ENCODE data around the gene NR1D2. TPM values are rescaled to one million over a fixed set of nuclear protein-coding genes. Genes with fewer than 3 reads are reported as not detected.

Gene NR1D2
- total RNA-seq, 1 experiment from 2014 or later: 8.7 TPM

DNA sequence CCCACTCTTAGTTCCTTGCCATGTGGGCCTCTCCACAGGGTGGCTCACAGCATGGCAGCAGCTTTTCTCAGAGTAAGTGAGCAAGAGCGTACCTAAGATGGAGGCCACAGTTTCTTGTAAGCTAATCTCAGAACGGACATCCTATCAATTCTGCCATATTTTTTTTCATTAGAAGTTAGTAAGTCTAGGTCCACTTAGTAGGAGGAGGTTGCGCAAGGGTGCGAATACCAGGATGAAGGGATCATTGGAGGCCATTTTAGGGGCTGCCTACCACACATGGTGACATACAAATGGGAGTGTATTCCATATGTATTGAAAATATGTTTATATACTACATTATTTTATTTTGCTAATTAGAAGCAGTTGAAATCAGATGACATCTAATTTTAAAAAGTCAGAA, 31.5 kb downstream of the NR1D2 start:
- Histone ChIP-seq H3K9me3 (ENCODE audit: low read depth, low read length, poor library complexity, severe bottlenecking) (no peaks in the 10 kb centered on the region), H3K4me3 (ENCODE audit: low read depth, low read length, poor library complexity, severe bottlenecking) (no peak overlapping the region), H3K4me1 (ENCODE audit: insufficient read depth, low read length, poor library complexity, severe bottlenecking) (no peaks in the 10 kb centered on the region), H3K36me3 (ENCODE audit: insufficient read depth, low read length, poor library complexity, severe bottlenecking) (no peaks in the 10 kb centered on the region), H3K27ac (ENCODE audit: low read depth, low read length, poor library complexity, severe bottlenecking) (no peak overlapping the region), H3K27me3 (replicated peaks; ENCODE audit: insufficient read depth, low read depth, low read length, poor library complexity) (no peaks in the 10 kb centered on the region)
- ChIA-PET CTCF (no interaction called here), POLR2A (ENCODE audit: low non-redundant PET) (no interaction called here)
- no TSS peak for BruUV-seq (replicated peaks)
- TF ChIP-seq EZH2 (IDR thresholded peaks at IDR 0.05; ENCODE audit: borderline replicate concordance, low read depth, low read length, poor library complexity, severe bottlenecking) (no peak), CTCF (conservative IDR thresholded peaks at IDR 0.05; ENCODE audit: low read depth, low read length) (no peak)
- DNase-seq (ENCODE audit: low spot score): no peak
- intact Hi-C loops (cut with micrococcal nuclease; ENCODE audit: unreplicated experiment): no loop called here

DNA sequence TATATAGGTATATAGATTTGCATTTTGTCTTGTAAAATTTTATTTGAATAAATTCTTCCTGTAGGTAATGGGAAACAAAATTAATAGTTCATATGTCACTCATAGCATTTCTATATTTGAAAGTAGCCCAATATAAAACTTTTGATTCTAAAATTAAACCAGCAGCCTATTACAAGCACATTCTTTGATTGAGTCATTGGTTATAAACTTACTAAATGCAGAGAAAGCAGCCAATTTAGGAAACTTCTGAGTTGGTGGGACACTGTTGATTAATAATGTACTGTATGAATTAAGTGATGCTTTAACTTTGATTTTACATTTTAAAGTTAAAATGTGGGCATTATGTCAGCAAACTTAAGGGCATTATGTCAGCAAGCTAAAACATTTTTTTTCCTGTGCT, 34.5 kb downstream of the NR1D2 start:
- DNase-seq (ENCODE audit: low spot score): no peak
- H3K27ac ChIP-seq (ENCODE audit: low read depth, low read length, poor library complexity, severe bottlenecking): no peak overlapping the region
- ChIA-PET CTCF (no interaction called here), POLR2A (ENCODE audit: low non-redundant PET) (no interaction called here)
- no peak overlapping the region for H3K4me3 ChIP-seq (ENCODE audit: low read depth, low read length, poor library complexity, severe bottlenecking)
- H3K27me3 ChIP-seq (replicated peaks; ENCODE audit: insufficient read depth, low read depth, low read length, poor library complexity): no peaks in the 10 kb centered on the region
- TSS peak; percentile 39 for BruUV-seq (replicated peaks)
- TF ChIP-seq EZH2 (IDR thresholded peaks at IDR 0.05; ENCODE audit: borderline replicate concordance, low read depth, low read length, poor library complexity, severe bottlenecking) (no peak), CTCF (conservative IDR thresholded peaks at IDR 0.05; ENCODE audit: low read depth, low read length) (no peak)
- intact Hi-C loops (cut with micrococcal nuclease; ENCODE audit: unreplicated experiment): no loop called here
- H3K9me3 ChIP-seq (ENCODE audit: low read depth, low read length, poor library complexity, severe bottlenecking): no peaks in the 10 kb centered on the region
- peaks cover 12% of the 10 kb centered on the region for H3K4me1 ChIP-seq (ENCODE audit: insufficient read depth, low read length, poor library complexity, severe bottlenecking)
- H3K36me3 ChIP-seq (ENCODE audit: insufficient read depth, low read length, poor library complexity, severe bottlenecking): no peaks in the 10 kb centered on the region

GRCh38 chr3:23981136-23981535, 36.0 kb downstream of the NR1D2 start:
- POLR2A ChIA-PET (ENCODE audit: low non-redundant PET): no interaction called here
- no TSS peak for BruUV-seq (replicated peaks)
- no peaks in the 10 kb centered on the region for H3K27me3 ChIP-seq (replicated peaks; ENCODE audit: insufficient read depth, low read depth, low read length, poor library complexity)
- CTCF ChIA-PET: no interaction called here
- no peak overlapping the region for H3K4me3 ChIP-seq (ENCODE audit: low read depth, low read length, poor library complexity, severe bottlenecking)
- H3K4me1 ChIP-seq (ENCODE audit: insufficient read depth, low read length, poor library complexity, severe bottlenecking): peaks cover 12% of the 10 kb centered on the region
- DNase-seq (ENCODE audit: low spot score): no peak
- no peak overlapping the region for H3K27ac ChIP-seq (ENCODE audit: low read depth, low read length, poor library complexity, severe bottlenecking)
- TF ChIP-seq EZH2 (IDR thresholded peaks at IDR 0.05; ENCODE audit: borderline replicate concordance, low read depth, low read length, poor library complexity, severe bottlenecking) (no peak), CTCF (conservative IDR thresholded peaks at IDR 0.05; ENCODE audit: low read depth, low read length) (no peak)
- no peaks in the 10 kb centered on the region for H3K9me3 ChIP-seq (ENCODE audit: low read depth, low read length, poor library complexity, severe bottlenecking)
- intact Hi-C loops (cut with micrococcal nuclease; ENCODE audit: unreplicated experiment): no loop called here
- no peaks in the 10 kb centered on the region for H3K36me3 ChIP-seq (ENCODE audit: insufficient read depth, low read length, poor library complexity, severe bottlenecking)

Measured in A673 (cell line).